Neural cell (in vitro differentiated cells): ENCODE data around the gene CHD9NB.

Experiments
- CTCF ChIP-seq: fragments of 450-650 bp; IDR thresholded peaks from 2 replicates; pipeline ENCODE4 v1.5.1; 2014; ENCODE audit warnings: antibody characterized with exemption, mild to moderate bottlenecking, moderate library complexity; ENCODE audit not compliant: poor library complexity, severe bottlenecking
- EZH2 ChIP-seq: fragments of 200-600, 300-800 bp; shearing (Covaris generic), sonication (generic); IDR thresholded peaks from 2 replicates; pipeline ENCODE4 v1.6.1; 2014; ENCODE audit warnings: antibody characterized with exemption, low read length, borderline replicate concordance, mild to moderate bottlenecking; ENCODE audit not compliant: insufficient read depth, poor library complexity, severe bottlenecking
- MXI1 ChIP-seq: fragments of 450-650 bp; conservative IDR thresholded peaks from 2 replicates; pipeline ENCODE4 v1.6.1; 2014; ENCODE audit warnings: antibody characterized with exemption, mild to moderate bottlenecking; ENCODE audit not compliant: poor library complexity, severe bottlenecking
- POLR2AphosphoS5 ChIP-seq: IDR thresholded peaks from 2 replicates; pipeline ENCODE4 v1.6.1; 2012
- TAF1 ChIP-seq: IDR thresholded peaks from 2 replicates; pipeline ENCODE4 v1.6.1; 2012; ENCODE audit warnings: low read depth

GRCh38 chr16:53061701-53062159 lies 9.0 kb upstream of the CHD9NB start:
- no peak for TF ChIP-seq POLR2AphosphoS5
- TF ChIP-seq CTCF: no peak
- no peak for TF ChIP-seq EZH2
- TF ChIP-seq MXI1: no peak
- TF ChIP-seq TAF1: no peak
